Ishikawa (cell line): ENCODE data around the gene NTNG1.

ENCODE experiments used
- CEBPB ChIP-seq: IDR thresholded peaks from 2 replicates; pipeline ENCODE4 v1.6.1; 2012
- CREB1 ChIP-seq: IDR thresholded peaks from 2 replicates; pipeline ENCODE4 v1.6.1; 2012; ENCODE audit warnings: low read depth
- EGR1 ChIP-seq: IDR thresholded peaks from 2 replicates; pipeline ENCODE4 v1.6.1; 2012
- EP300 ChIP-seq: IDR thresholded peaks from 2 replicates; pipeline ENCODE4 v1.6.1; 2012; ENCODE audit warnings: borderline replicate concordance
- FOXM1 ChIP-seq: IDR thresholded peaks from 2 replicates; pipeline ENCODE4 v1.6.1; 2012; ENCODE audit warnings: low read depth, borderline replicate concordance
- MAX ChIP-seq: IDR thresholded peaks from 2 replicates; pipeline ENCODE4 v1.6.1; 2012
- NFIC ChIP-seq: IDR thresholded peaks from 2 replicates; pipeline ENCODE4 v1.6.1; 2012
- RAD21 ChIP-seq: IDR thresholded peaks from 2 replicates; pipeline ENCODE4 v1.6.1; 2012; ENCODE audit warnings: low read depth
- TAF1 ChIP-seq: IDR thresholded peaks from 2 replicates; pipeline ENCODE4 v1.6.1; 2012; ENCODE audit warnings: low read depth, mild to moderate bottlenecking
- TCF12 ChIP-seq: IDR thresholded peaks from 2 replicates; pipeline ENCODE4 v1.6.1; 2012; ENCODE audit warnings: low read depth
- TEAD4 ChIP-seq: IDR thresholded peaks from 2 replicates; pipeline ENCODE4 v1.6.1; 2012
- YY1 ChIP-seq: IDR thresholded peaks from 2 replicates; pipeline ENCODE4 v1.6.1; 2012; ENCODE audit warnings: low read depth
- ZBTB7A ChIP-seq: IDR thresholded peaks from 2 replicates; pipeline ENCODE4 v1.6.1; 2012; ENCODE audit warnings: low read depth
- TF ChIP-seq, protein P1 (sequence below): IDR thresholded peaks from 2 replicates; pipeline ENCODE4 v1.6.1; 2012
- TF ChIP-seq, protein P2 (sequence below): IDR thresholded peaks from 2 replicates; pipeline ENCODE4 v1.6.1; 2012; ENCODE audit warnings: low read depth, mild to moderate bottlenecking

The NTNG1 gene

GRCh38 chr1:107358619-107359327, 217.9 kb downstream of the NTNG1 start:
- no peak for TF ChIP-seq ZBTB7A
- TF ChIP-seq CEBPB: no peak
- TF ChIP-seq TAF1: no peak
- TF ChIP-seq CREB1: no peak
- TF ChIP-seq EGR1: no peak
- TF ChIP-seq TCF12: no peak
- TF ChIP-seq, protein P1, sequence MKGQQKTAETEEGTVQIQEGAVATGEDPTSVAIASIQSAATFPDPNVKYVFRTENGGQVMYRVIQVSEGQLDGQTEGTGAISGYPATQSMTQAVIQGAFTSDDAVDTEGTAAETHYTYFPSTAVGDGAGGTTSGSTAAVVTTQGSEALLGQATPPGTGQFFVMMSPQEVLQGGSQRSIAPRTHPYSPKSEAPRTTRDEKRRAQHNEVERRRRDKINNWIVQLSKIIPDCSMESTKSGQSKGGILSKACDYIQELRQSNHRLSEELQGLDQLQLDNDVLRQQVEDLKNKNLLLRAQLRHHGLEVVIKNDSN: no peak
- TF ChIP-seq YY1: no peak
- no peak for TF ChIP-seq FOXM1
- no peak for TF ChIP-seq RAD21
- TF ChIP-seq MAX: no peak
- TF ChIP-seq EP300: no peak
- TF ChIP-seq, protein P2, sequence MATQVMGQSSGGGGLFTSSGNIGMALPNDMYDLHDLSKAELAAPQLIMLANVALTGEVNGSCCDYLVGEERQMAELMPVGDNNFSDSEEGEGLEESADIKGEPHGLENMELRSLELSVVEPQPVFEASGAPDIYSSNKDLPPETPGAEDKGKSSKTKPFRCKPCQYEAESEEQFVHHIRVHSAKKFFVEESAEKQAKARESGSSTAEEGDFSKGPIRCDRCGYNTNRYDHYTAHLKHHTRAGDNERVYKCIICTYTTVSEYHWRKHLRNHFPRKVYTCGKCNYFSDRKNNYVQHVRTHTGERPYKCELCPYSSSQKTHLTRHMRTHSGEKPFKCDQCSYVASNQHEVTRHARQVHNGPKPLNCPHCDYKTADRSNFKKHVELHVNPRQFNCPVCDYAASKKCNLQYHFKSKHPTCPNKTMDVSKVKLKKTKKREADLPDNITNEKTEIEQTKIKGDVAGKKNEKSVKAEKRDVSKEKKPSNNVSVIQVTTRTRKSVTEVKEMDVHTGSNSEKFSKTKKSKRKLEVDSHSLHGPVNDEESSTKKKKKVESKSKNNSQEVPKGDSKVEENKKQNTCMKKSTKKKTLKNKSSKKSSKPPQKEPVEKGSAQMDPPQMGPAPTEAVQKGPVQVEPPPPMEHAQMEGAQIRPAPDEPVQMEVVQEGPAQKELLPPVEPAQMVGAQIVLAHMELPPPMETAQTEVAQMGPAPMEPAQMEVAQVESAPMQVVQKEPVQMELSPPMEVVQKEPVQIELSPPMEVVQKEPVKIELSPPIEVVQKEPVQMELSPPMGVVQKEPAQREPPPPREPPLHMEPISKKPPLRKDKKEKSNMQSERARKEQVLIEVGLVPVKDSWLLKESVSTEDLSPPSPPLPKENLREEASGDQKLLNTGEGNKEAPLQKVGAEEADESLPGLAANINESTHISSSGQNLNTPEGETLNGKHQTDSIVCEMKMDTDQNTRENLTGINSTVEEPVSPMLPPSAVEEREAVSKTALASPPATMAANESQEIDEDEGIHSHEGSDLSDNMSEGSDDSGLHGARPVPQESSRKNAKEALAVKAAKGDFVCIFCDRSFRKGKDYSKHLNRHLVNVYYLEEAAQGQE: no peak
- TF ChIP-seq TEAD4: no peak
- no peak for TF ChIP-seq NFIC

- no peak for TF ChIP-seq EGR1
- TF ChIP-seq TEAD4: no peak
- TF ChIP-seq EP300: no peak
- TF ChIP-seq CEBPB: no peak
- no peak for TF ChIP-seq RAD21
- no peak for TF ChIP-seq TAF1
- no peak for TF ChIP-seq YY1
- TF ChIP-seq, protein P1: no peak
- TF ChIP-seq FOXM1: no peak
- TF ChIP-seq, protein P2: no peak
- TF ChIP-seq CREB1: no peak
- TF ChIP-seq ZBTB7A: no peak
- TF ChIP-seq NFIC: no peak
- TF ChIP-seq MAX: no peak
- no peak for TF ChIP-seq TCF12
These were observed 218.8 kb downstream of the NTNG1 start for GRCh38 chr1:107359472-107360241.

DNA sequence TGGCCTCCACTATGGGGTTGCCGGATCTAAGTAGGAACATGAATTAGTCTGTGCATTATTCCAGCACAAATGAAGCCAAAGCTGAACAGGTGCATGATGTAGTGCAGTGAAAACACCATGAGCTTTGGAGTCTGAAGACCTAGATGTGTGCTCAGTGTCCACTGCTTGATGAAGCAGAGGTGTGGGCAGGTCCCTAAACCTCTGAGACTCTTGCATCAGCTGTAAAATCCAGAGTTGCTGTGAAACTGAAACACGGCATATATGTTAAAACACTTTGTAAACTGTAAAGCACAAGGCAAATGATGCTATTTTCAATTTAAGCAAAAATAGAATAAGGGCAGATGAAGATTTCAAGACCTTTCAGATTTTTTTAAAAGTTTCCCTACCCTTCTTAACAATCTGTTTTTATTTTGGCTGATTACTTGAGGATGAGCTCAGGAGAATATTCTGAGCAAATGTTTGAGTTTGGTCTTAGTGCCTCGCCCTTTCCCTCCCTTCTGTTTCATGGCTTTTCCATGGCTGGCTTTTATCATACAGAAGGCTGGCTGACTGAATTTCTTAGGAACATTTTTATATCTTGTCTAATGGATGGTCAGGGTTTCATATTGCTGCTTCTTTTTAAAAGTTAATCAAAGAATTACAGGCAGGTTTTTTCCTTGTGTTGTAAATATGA, 221.8 kb downstream of the NTNG1 start:
- TF ChIP-seq TCF12: no peak
- TF ChIP-seq NFIC: no peak
- TF ChIP-seq, protein P2: no peak
- TF ChIP-seq TEAD4: no peak
- TF ChIP-seq TAF1: no peak
- TF ChIP-seq CREB1: no peak
- TF ChIP-seq CEBPB: no peak
- TF ChIP-seq, protein P1: no peak
- no peak for TF ChIP-seq YY1
- TF ChIP-seq FOXM1: no peak
- TF ChIP-seq EGR1: no peak
- no peak for TF ChIP-seq ZBTB7A
- no peak for TF ChIP-seq EP300
- TF ChIP-seq MAX: no peak
